AML-193 (cell line): ENCODE results near the gene CDH13.

Experiments
- DNase-seq, 2 experiments: peaks; one replicate each; lab custom pipeline; 2025; lab: John Stamatoyannopoulos, UW

The CDH13 gene

DNA sequence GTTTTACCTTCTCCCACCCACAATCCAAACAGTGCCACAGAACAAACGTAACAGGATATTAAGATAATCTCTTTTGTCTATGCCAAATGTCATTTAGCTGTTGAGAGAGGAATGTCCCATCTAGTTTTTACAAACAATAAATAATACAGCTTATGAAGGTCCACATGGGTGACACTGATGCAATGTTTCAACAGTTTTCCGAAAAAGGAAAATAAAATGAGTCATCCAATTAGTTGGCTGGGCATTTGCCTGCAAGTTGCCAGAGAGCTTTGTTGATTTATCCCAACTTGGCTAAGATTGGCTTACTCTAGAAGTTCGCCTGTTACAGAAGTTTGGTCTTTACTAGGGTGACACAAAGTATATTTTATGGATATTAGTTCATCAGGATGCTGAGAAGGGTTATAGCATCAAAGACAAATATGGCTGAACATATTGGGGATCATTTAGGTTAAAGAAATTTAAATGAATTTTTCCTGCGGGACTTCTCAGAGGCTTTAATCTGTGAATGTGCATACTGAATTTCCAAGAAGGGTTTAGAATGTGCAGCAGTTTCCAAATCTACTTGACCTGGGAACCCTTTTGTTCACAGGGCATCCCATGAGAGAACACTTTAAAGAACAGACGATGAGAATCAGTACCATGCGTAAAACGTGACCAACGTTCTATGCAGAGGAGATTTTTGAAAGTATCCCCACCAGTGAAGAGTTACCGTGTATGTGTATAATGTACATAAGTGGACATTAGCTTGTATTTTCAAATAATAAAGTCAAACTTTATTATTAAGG is 73.1 kb downstream of the CDH13 start:
- DNase-seq = no peak

DNA sequence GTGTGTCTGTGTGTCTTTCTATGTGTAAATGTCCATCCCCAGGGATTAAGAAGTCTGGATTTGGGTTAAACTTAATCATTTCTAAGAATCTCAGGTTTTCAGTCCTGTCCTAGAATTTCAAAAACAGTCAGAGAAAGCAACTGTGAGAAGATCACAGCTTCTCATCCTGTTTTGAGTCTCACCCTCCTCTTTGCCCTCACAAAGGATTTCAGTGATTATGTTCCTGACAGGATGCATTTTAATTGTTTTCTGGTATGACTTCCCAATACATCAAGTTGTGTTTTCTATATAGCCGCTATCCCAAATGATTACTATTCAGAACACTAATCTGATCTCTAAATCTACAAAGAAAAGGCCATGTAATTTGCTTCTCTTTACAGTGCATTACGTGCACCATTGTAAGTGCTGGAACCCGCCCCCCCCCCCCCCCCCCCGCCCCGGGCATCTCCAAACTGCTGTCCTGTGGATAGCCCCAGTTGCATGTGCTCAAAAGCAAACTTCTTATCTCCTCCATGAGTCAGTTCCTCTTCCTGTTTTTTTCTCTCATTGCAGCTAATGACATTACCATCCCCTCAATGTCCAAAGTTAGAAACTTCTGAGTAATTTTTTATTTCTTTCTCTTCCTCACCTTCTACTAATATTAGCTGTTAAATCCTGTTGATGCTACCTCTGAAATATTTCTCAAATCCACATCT is 73.9 kb downstream of the CDH13 start:
- no peak for DNase-seq

DNA sequence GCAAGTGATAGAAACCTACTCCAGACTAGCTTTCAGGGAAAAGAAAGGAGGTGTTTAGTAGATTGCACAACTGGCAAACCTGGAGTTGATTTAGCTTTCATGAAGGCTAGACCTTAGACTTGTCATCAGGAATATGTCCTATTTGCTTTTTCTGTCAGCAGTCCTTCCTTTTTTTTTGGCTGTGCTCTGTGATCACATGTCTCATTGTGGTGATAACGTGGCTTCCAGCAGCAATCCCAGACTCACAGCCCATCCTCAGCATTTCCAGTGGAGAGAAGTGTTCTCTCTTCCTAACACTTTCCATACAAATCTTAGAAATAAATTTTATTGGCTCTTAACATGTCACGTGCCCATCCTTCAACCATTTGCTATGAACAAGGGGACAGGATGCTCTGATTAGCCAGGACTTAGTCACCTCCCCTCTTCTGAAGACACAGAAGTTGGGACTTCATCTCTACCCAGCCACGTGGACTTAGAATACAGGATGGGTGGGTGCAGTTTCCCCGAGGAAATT is 74.7 kb downstream of the CDH13 start:
- DNase-seq = no peak

DNA sequence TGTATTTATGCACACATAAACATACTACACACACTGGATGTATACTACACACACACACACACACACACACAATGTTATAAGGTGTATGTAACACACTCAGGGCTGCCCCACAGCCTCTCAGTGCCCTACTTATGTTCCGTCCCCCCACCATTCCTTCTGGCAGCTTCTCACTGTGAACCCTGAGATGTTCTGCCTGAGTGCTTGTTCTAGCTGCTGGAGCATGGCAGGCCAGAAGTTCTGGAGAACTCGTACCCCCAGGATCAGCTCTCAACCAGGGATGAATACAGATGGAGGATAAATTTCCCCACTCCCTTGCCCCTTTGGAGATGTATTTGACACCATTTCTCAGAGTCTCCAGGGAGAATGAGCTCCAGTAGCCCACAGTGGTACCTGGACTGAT is 76.4 kb downstream of the CDH13 start:
- DNase-seq = no peak

DNA sequence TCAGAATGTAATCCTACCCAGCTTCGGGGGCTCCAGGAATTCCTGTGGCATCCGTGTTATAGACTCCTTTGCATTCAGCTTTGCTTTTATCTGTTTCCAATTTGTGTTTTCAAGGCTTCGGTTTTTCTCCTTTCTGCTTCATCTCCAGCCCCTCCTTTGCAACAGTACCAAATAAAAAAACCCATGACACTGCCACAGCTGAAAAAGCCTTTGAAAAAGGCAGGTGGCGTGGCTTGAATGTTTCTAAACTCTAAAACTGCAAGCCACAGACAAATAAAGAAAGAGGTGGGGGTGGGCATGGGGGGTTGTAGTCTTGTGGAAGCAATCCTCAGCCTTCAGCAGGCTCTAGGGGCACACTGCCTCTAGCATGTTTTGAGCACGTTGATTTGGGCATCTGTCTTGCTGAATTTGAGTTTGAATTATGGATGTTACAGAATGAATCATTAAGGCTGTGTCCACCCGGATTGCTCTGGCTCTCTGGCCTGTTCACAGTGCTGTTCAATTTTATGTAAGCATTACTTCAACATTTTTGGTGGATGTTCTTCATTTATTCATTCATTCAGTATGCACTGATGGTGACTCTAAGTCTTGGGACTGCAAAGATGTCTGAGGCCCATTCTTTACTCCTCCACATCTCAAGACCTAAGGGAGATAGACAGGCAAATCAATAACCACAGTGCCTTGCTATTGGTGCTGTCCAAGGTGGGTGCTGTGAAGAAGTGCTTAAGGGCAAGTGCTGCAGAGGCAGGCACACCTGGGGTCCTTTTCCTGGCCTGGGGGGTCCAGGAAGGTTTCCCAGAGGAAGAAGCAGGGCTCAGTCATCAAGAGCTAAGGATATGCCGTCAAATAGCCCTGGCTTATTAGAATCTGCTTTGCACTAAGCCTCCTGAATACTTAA is 77.4 kb downstream of the CDH13 start:
- DNase-seq = no peak

DNA sequence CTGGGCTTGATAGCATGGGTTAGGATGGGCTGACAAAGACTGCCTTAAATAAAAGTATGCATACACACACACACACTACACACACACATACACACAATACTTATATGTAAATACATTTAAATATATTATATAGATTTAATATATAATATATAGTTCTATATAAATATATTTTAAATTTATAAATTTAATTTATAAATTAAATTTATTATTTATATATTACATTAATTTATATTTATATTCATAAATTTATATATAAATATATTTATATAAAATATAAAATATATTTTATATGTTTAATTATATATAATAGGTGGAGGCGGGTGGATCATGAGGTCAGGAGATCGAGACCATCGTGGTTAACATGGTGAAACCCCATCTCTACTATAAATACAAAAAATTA is 83.2 kb downstream of the CDH13 start:
- DNase-seq = no peak

DNA sequence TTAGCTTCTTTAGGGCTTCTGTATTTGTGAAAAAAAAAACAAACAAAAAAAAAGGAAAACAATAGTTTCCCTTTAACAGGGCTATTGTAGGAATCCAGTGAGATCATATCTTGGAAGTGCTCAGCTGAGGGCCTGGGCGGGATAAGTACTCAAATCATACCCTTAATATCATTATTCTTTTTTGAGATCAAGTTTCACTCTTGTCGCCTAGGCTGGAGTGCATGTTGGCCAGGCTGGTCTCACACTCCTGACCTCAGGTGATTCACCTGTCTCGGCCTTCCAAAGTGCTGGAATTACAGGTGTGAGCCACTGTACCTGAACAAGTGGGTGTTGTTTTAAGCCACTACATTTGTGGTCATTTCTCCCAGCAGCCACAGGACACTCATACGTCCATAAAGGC is 87.0 kb downstream of the CDH13 start:
- no peak for DNase-seq

DNA sequence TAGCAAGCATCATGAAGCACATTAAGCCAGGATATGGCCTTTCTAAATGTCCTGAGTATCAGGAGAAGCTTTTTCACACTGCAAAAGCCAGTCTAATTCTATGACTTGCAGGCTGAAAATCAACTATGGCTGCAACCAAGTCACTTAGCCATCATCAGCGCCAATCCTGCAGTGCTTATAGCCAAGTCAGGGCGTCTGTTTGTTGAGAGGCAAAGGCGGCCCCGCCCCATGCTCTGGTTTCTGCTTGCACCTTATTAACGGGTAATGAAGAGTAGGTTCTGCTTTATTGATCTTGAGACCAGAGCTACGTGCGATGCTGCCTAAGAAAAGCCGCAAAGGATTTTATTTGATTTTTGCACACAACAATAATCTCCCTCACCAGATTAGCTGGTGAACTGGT is 88.4 kb downstream of the CDH13 start:
- DNase-seq = no peak

DNA sequence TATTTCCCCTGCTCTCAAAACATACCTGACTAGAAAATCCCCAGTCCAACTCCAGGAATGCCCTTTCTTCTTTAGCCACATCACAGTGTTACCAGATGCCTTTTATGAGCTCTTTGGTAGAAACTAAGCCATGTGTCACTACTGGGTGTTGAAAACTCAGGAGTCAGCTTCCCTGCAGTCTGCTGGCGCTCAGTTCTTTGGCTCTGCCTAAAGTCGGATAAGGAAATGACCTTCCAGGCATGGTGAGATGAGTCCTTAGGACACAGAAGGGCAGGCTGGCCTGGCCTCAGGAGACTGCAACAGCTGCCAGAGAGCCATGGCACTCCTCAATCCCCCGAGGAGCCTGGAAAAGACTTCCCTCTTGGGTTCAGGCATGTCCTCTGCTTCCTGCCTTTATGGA is 89.1 kb downstream of the CDH13 start:
- no peak for DNase-seq

DNA sequence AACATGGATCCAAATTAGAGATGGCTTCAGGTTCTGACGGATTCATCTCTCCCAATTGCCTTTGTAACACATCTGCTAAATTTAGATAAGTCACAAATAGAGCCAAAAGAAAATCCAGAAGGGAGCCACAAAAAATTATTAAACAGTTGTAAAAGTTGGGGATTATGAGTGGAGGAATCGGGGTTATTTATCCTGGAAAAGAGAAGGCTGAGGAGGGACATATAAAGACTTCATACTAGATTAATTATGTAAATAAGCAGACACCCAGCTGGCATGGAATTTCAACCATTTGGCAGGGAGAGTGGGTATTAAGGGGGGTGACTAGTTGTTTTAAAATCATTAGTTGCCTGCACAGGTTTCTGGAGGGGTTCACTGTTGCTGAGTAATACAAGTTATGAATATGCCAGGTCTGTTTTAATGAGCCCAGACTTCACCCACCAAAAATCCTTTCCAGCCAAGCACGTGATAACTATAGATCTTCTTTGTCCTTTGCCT is 89.6 kb downstream of the CDH13 start:
- no peak for DNase-seq

DNA sequence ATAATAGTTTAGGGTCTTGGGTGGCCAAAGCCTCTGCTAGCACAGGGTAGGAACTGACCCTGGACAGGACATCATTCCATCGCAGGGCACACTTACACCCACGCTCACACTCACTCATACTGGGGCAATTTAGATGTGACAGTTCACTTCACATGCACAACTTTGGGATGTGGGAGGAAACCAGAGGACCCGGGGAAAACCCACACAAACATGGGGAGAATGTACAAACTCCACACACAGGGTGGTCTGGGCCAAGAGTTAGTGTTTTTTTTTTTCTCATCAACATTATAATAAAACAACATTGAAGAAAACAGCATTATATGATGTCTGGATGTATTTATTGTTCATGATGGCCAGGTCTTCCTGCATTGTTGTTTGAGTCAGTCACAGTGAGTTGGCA is 93.6 kb downstream of the CDH13 start:
- DNase-seq = no peak

DNA sequence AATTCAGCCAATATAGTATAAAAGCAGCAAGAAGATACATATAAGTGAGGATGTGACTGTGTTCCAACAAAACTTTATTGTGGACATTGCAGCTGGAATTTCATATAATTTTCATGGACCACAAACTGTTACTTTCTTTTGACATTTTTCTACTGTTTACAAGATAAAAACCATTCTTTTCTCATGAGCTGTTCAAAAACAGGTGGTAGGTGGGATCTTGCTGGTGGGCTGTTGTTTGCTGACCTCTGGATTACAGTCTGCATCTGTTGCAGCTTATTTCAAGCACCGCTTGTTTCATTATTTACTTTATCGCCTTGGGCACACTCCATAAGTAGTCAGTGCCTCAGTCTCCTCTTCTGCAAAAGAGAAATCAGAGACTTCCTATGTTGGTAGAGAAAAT is 99.5 kb downstream of the CDH13 start:
- DNase-seq = no peak

DNA sequence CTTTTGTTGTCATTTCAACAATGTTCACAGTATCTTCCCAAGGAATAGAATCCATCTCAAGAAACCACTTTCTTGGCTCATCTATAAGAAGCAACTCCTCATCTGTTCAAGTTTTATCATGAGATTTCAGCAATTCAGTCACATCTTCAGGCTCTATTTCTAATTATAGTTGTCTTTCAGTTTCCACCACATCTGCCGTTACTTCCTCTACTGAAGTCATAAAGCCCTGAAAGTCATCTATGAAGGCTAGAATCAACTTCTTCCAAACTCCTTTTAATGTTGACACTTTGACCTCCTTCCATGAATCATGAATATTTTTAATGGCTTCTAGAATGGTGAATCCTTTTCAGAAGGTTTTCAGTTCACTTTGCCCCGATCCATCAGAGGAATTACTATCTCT is 102.1 kb downstream of the CDH13 start:
- no peak for DNase-seq

DNA sequence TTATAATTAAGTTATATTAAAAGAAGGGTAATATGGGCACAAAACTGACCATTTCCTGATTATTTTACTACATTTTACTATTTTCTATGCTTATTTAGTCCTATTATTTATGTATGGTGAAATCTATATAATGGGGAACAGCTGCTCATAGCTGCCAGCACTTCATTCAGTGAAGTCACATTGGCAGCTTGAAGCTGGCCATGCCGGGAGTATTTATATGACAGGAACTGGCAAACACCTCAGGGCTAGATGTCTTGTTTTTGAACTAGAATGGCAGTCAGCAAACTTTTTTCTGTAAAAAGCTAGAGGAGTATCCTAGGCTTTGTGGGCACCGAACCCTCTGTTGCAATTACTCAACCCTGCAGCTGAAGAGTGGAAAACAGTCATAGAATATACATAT is 104.1 kb downstream of the CDH13 start:
- DNase-seq = no peak

DNA sequence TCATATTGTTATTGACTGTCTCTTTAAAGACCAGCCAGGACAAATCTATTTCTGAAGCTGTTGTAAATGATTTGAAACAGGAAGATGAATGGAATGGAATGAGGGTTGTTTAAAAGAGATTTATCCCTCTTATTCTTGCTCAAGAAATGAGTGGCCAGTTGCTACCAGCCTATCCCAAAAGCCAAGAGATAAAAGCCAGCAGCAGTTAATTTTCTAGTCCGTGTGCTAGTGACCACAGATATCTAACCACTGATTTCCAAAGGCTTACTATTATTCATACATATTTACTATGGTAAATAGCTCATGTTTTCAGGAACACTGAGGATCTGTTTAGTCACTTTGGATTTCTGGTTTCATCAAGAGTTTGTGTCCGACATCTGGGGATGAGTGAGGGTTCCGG is 105.7 kb downstream of the CDH13 start:
- DNase-seq = no peak

DNA sequence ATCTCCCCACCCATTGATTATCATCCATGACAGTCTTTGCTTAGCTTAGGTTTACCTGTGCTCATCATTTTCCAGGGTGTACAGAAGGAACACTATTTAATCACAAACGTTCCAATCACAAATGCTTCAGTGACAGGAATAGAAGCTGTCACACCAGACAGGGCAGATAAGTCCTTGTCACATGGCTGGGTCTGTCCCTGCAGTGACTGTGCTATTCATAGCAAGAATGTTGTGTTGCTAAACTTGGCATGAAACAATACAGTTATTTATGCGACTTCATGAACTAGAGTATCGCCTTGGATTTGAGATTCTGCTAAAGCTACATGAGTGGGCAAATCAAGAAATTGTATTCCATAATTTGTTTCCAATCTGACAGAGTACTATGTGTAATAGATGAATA is 108.4 kb downstream of the CDH13 start:
- DNase-seq = no peak

DNA sequence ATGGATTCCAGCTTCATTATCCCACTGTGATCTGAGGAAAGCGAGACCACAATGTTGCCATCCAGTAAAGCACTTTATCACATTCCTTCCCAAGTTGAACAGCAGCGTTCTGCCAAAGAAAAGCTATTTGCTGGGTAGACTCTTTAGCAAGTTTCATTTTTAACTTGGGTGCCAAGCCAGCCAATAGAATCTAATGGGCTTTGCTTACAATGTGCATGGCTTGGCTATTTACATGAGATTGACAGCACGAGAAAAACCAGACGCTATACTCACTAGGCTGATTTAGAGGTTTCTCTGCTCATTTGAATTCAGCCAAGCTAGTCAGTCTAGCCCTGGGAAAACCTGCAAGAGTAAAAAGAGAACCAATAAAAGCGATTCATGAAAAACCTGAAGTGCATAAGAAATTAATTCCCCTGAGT is 108.9 kb downstream of the CDH13 start:
- no peak for DNase-seq

DNA sequence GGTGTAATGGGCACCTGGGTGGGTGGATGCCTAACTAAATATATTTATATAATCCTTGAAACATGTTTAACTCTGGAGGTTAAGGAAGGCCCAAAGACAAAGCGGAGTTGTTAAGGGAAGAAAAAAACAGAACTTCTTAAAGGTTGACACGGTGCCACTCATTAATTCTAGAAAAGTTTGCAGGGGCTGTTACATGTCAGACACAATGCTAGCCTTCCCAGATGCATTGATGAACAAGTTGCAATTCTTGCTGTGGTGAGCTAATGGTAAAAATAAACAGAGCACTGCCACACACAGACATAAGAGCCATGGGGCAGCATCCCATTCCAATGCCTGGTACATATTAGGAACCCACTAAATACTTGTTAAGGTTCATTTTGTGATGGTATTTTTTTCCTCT is 109.5 kb downstream of the CDH13 start:
- no peak for DNase-seq

DNA sequence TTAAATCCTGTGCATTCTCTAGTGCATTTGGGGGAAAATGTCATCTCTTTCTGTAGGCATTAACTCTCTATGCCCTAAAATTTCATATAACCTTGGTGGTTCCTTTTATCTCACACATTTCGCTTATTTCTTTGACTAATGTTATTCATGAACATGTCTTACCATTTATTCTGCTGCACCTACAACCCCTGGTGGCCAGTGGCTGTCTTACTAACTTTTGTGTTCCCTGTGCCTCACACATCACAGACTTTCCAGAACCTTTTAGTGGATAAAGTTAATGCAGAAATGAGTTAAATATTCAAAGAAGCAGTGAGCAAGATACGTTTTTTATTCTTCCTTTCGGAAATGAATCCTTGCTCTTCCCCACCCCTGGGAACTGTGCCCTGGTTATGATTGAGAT is 111.9 kb downstream of the CDH13 start:
- DNase-seq = no peak

DNA sequence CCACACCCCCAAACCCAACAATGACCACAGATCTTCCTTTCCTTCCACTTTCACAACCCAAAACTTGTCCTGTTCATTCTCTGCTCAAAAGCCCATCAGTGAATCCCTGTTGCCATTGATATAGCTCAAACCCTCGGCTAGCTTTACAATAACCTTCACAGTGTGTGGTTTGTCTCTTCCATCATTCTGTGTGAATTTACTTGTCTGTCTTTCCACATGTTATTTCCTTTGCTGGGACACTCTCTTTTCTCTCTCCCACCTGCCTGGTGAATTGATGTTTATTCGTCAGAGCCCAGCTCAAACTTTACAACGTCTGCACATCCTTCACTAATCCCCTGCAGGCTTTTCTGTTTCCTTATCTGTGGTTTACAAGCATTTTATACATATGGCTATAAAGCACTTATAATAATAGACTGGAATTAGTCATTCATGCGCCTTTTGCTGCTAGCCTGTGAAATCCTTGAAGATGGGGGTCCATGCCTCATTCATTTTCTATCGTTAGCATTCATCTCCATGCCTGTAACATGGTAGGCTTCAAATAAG is 114.4 kb downstream of the CDH13 start:
- DNase-seq = no peak

DNA sequence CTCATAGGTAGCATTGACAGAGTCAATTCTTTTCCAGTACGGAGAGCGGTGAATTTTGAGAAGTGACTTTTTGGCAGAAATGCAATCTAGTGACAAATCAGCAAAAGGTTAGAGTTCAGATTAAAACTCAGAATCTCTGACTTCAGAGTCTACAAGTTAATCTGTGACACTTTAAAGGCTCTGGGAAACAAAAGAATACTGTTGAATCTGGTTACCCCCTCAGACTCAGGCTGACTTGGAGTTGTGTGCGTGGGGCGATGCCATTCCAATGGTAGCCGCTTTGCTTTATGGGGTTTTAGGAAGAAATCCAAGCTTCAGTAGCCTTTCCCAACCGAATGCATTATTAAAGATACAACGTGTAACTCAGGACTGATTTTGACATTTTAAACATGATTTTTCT is 118.2 kb downstream of the CDH13 start:
- no peak for DNase-seq

DNA sequence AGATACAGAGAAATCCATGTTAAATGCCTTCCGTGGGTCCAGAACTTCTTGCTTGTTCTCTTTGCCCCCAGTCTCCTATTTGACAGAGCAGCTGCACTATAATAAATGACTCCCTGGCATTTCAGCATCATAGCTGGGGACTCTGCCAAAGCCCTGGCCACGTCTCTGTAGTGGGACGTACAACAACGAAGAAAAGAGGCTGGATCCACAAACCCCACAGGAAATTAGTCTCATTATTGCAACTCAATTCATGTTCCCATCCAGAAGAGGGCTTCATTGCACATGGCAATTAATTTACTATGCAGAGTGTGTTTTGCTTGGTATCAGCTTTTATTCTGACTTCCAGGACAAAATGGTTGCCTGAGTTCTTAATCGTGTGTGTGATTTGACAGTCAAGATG is 121.3 kb downstream of the CDH13 start:
- no peak for DNase-seq
